ENCODE measurements around the gene CWF19L1. TPM values are rescaled to one million over a fixed set of nuclear protein-coding genes. Genes with fewer than 3 reads are reported as not detected.
A peak's percentile ranks its signal among the peaks of the same experiment; 100 is the strongest.

Gene CWF19L1
- total RNA-seq, 1 donor from 2014 or later = 45.2 TPM

DNA sequence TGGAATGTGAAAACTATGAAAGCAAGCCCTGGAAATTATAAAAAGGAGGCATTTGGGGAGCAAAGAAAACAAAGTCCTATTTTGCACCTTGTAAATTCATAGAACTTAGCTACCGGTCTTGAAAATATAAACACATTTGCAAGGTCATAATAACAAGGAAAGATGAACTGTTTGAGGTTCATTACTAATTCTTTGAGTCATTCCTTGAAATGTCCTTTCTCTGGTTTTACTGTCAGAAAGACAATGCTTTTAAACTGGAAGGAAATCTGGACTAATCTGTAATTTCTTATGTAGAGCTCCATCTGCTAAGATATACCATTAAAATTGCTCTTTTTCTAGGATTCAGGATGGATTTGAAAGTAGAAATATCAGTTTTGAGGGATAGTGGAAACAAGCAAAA is 83.0 kb downstream of the CWF19L1 start:
- Mint-ChIP-seq H3K27ac (peak overlapping the region; percentile 97), H3K27me3 (no peaks in the 10 kb centered on the region), H3K9me3 (no peaks in the 10 kb centered on the region), H3K36me3 (ENCODE audit: low read depth) (peaks cover 44% of the 10 kb centered on the region), H3K4me3 (peak overlapping the region; percentile 95), H3K4me1 (peaks cover 46% of the 10 kb centered on the region)
- DNase-seq = no peak
- intact Hi-C loops (cut with micrococcal nuclease) = loop anchor here (1.0 to 10.0 kb wide), 2 partner anchors 10 to 340 kb away; no protein-coding TSS in a partner anchor

DNA sequence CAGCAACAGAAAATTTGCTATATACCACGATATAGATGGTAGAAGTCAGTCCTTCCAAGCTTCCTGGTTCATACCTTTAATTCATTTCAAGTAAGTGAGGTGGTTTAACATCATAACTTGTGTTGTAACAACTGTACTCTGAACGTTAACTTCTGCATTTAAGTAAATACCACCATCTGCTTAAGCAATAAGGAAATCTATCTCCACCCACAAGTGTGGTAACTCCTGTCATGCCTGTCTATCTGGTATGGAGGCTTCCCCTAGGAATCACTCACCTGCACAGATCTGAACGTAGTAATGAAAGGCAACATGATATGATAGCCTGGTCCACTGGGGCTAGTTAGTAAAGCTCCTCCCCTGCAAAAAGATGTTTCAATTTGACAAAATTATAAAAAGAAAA is 84.0 kb downstream of the CWF19L1 start:
- Mint-ChIP-seq H3K9me3 (no peaks in the 10 kb centered on the region), H3K27ac (no peak overlapping the region), H3K4me1 (peaks cover 44% of the 10 kb centered on the region), H3K36me3 (ENCODE audit: low read depth) (peaks cover 43% of the 10 kb centered on the region), H3K4me3 (peak overlapping the region; percentile 8), H3K27me3 (no peaks in the 10 kb centered on the region)
- no peak for DNase-seq
- intact Hi-C loops (cut with micrococcal nuclease) = loop anchor here (10.0 kb wide), 1 partner anchor 339 kb away; no protein-coding TSS in a partner anchor

DNA sequence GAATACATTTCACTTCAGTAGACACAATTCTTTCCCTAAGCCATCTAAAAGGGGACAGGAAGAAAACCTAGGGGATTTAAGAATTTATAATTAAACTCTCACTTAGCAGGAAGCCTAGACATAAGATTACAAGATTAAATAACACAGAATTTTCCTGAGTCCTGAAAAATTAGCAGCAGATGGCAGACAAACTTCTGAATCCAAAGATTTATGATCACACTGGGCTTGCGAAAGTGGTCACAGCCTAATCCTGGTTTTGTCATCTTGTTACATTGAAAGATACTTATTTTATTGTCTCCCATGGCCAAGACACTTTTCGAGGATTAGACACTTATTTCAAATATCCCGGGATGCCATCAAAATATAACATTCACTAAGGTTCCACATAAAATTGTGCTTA is 84.5 kb downstream of the CWF19L1 start:
- Mint-ChIP-seq H3K27ac (no peak overlapping the region), H3K36me3 (ENCODE audit: low read depth) (peaks cover 45% of the 10 kb centered on the region)

More for the DNA sequence above, 84.5 kb downstream of the CWF19L1 start:
- intact Hi-C loops (cut with micrococcal nuclease) = loop anchor here (10.0 kb wide), 1 partner anchor 338 kb away; no protein-coding TSS in a partner anchor
- no peak for DNase-seq
- H3K27me3 Mint-ChIP-seq = no peaks in the 10 kb centered on the region
- H3K9me3 Mint-ChIP-seq = no peaks in the 10 kb centered on the region
- no peak overlapping the region for H3K4me3 Mint-ChIP-seq
- peaks cover 43% of the 10 kb centered on the region for H3K4me1 Mint-ChIP-seq

Other genes with a start within 250 kb of the CWF19L1 start
- not detected in 2 replicates for gene CPN1, start 185.8 kb downstream of the CWF19L1 start, total RNA-seq
- gene ERLIN1, start 81.6 kb downstream of the CWF19L1 start, total RNA-seq = 20.2 TPM in 2 replicates
- 38.9 and 39.8 TPM in 2 replicates for gene CHUK, start 38.0 kb downstream of the CWF19L1 start, total RNA-seq
- gene BLOC1S2, start 19.0 kb upstream of the CWF19L1 start, total RNA-seq = 62.0 and 62.5 TPM in 2 replicates
- 0.17 TPM in 1 of 2 replicates, not detected in the other for gene PKD2L1, start 62.6 kb upstream of the CWF19L1 start, total RNA-seq
- 252 and 256 TPM in 2 replicates for gene SCD, start 79.6 kb upstream of the CWF19L1 start, total RNA-seq
- 0.16 and 0.43 TPM in 2 replicates for gene WNT8B, start 195.4 kb upstream of the CWF19L1 start, total RNA-seq

Measured in activated CD4-positive, alpha-beta T cell treated with anti-CD3 and anti-CD28 coated beads, Interleukin-2, amount 10 ng/mL, durations not matched to agents 24 days and 14 days (primary cell).